Astrocyte of the spinal cord (primary cell): ENCODE results near the gene RAP1GAP2.

Experiments used
- DNase-seq: peaks from one replicate; pipeline ENCODE4 v3.0.0; 2011; ENCODE audit warnings: low read depth, low spot score
- H3K4me3 ChIP-seq: 2 replicates; pipeline ENCODE4 v1.5.1; 2011; ENCODE audit warnings: low read depth, mild to moderate bottlenecking, low read length, moderate library complexity
- CTCF ChIP-seq: IDR thresholded peaks from 2 replicates; pipeline ENCODE4 v1.5.1; 2012; ENCODE audit warnings: low read depth, mild to moderate bottlenecking, low read length, inconsistent platforms
- in situ Hi-C: cut with HindIII; loops from 2 replicates; pipeline ENCODE4 v1.10.0; 2017; ENCODE audit warnings: low sequenced_read_pairs

The RAP1GAP2 gene

GRCh38 chr17:2962729-2963128, 166.5 kb downstream of the RAP1GAP2 start:
- H3K4me3 ChIP-seq = no peak overlapping the region
- in situ Hi-C loops = no loop called here
- TF ChIP-seq CTCF = no peak
- no peak for DNase-seq

GRCh38 chr17:2963332-2964027, 167.2 kb downstream of the RAP1GAP2 start:
- no peak for DNase-seq
- in situ Hi-C loops = no loop called here
- no peak overlapping the region for H3K4me3 ChIP-seq
- no peak for TF ChIP-seq CTCF

- in situ Hi-C loops = no loop called here
- no peak for TF ChIP-seq CTCF
- no peak for DNase-seq
- H3K4me3 ChIP-seq = no peak overlapping the region
Measured at GRCh38 chr17:2964028-2964356, 167.8 kb downstream of the RAP1GAP2 start.

- in situ Hi-C loops = no loop called here
- DNase-seq = no peak
- TF ChIP-seq CTCF = no peak
- H3K4me3 ChIP-seq = no peak overlapping the region
Measured at GRCh38 chr17:2964370-2964769, 168.1 kb downstream of the RAP1GAP2 start.

- no peak for TF ChIP-seq CTCF
Measured at GRCh38 chr17:2964831-2965230, 168.6 kb downstream of the RAP1GAP2 start.

GRCh38 chr17:2965621-2966595, 169.7 kb downstream of the RAP1GAP2 start:
- H3K4me3 ChIP-seq = no peak overlapping the region
- TF ChIP-seq CTCF = no peak
- in situ Hi-C loops = no loop called here
- peak; percentile 54 for DNase-seq

More at GRCh38 chr17:2964831-2965230, 168.6 kb downstream of the RAP1GAP2 start:
- in situ Hi-C loops = no loop called here
- no peak for DNase-seq
- H3K4me3 ChIP-seq = no peak overlapping the region
